SJCRH30 (cell line): Measurements from ENCODE around the gene WDFY4. TPM values are rescaled to one million over a fixed set of nuclear protein-coding genes. Genes with fewer than 3 reads are reported as not detected.

Experiments used
- DNase-seq, 2 experiments: peaks; one replicate each; pipeline ENCODE4 v3.0.0-alpha.2; 2015 to 2020
- H3K27ac ChIP-seq: fragments of 250-450 bp; sonication (Bioruptor Pico); 2 replicates; pipeline ENCODE4 v1.5.1; 2020; ENCODE audit warnings: mild to moderate bottlenecking, moderate library complexity
- H3K27me3 ChIP-seq: fragments of 250-450 bp; sonication (Bioruptor Pico); 2 replicates; pipeline ENCODE4 v1.5.1; 2020; ENCODE audit warnings: mild to moderate bottlenecking, moderate library complexity
- H3K36me3 ChIP-seq: fragments of 250-450 bp; sonication (Bioruptor Pico); 2 replicates; pipeline ENCODE4 v1.5.1; 2020; ENCODE audit warnings: mild to moderate bottlenecking, moderate library complexity
- H3K4me1 ChIP-seq: fragments of 250-450 bp; sonication (Bioruptor Pico); 2 replicates; pipeline ENCODE4 v1.5.1; 2020; ENCODE audit warnings: mild to moderate bottlenecking, moderate library complexity
- H3K4me3 ChIP-seq: fragments of 250-450 bp; sonication (Bioruptor Pico); 2 replicates; pipeline ENCODE4 v1.5.1; 2020; ENCODE audit warnings: mild to moderate bottlenecking, moderate library complexity
- H3K9me3 ChIP-seq: fragments of 250-450 bp; sonication (Bioruptor Pico); replicated peaks from 2 replicates; pipeline ENCODE4 v1.5.1; 2020; ENCODE audit warnings: mild to moderate bottlenecking, moderate library complexity
- total RNA-seq: library from RNA; depleted of rRNA; stranded (reverse); fragments of >200 nt; shearing (Covaris generic); gene quantifications from 2 replicates; pipeline ENCODE4 v1.2.3, GENCODE V29; 2014

The WDFY4 gene
- total RNA-seq, 1 experiment from 2014 or later = not detected

- DNase-seq = no peak
- no peak overlapping the region for H3K27ac ChIP-seq
Observed at GRCh38 chr10:48733329-48733728, 48.7 kb downstream of the WDFY4 start.

GRCh38 chr10:48735836-48736390 is 51.2 kb downstream of the WDFY4 start:
- H3K4me3 ChIP-seq = no peak overlapping the region
- no peaks in the 10 kb centered on the region for H3K9me3 ChIP-seq
- H3K4me1 ChIP-seq = no peaks in the 10 kb centered on the region
- no peaks in the 10 kb centered on the region for H3K27me3 ChIP-seq
- H3K36me3 ChIP-seq = no peaks in the 10 kb centered on the region
- no peak overlapping the region for H3K27ac ChIP-seq
- DNase-seq = no peak

More at GRCh38 chr10:48733329-48733728, 48.7 kb downstream of the WDFY4 start:
- no peaks in the 10 kb centered on the region for H3K9me3 ChIP-seq
- no peak overlapping the region for H3K4me3 ChIP-seq
- H3K36me3 ChIP-seq = no peaks in the 10 kb centered on the region
- H3K4me1 ChIP-seq = no peaks in the 10 kb centered on the region
- H3K27me3 ChIP-seq = no peaks in the 10 kb centered on the region

- H3K4me1 ChIP-seq = no peaks in the 10 kb centered on the region
- no peak for DNase-seq
Observed at GRCh38 chr10:48736596-48736995, 51.9 kb downstream of the WDFY4 start.

GRCh38 chr10:48737886-48738285 is 53.2 kb downstream of the WDFY4 start:
- Histone ChIP-seq H3K9me3 (no peaks in the 10 kb centered on the region), H3K36me3 (no peaks in the 10 kb centered on the region), H3K27me3 (no peaks in the 10 kb centered on the region), H3K27ac (no peak overlapping the region), H3K4me1 (no peaks in the 10 kb centered on the region), H3K4me3 (no peak overlapping the region)
- no peak for DNase-seq

More at GRCh38 chr10:48736596-48736995, 51.9 kb downstream of the WDFY4 start:
- no peak overlapping the region for H3K4me3 ChIP-seq
- H3K9me3 ChIP-seq = no peaks in the 10 kb centered on the region
- no peaks in the 10 kb centered on the region for H3K27me3 ChIP-seq
- H3K27ac ChIP-seq = no peak overlapping the region
- no peaks in the 10 kb centered on the region for H3K36me3 ChIP-seq

- no peak for DNase-seq
- H3K4me1 ChIP-seq = no peaks in the 10 kb centered on the region
- H3K9me3 ChIP-seq = no peaks in the 10 kb centered on the region
- H3K27me3 ChIP-seq = no peaks in the 10 kb centered on the region
- H3K27ac ChIP-seq = no peak overlapping the region
- no peak overlapping the region for H3K4me3 ChIP-seq
- H3K36me3 ChIP-seq = no peaks in the 10 kb centered on the region
Observed at GRCh38 chr10:48739170-48739569, 54.5 kb downstream of the WDFY4 start.

GRCh38 chr10:48740015-48740707 is 55.5 kb downstream of the WDFY4 start:
- H3K4me3 ChIP-seq = no peak overlapping the region
- H3K36me3 ChIP-seq = no peaks in the 10 kb centered on the region
- H3K27ac ChIP-seq = no peak overlapping the region
- no peaks in the 10 kb centered on the region for H3K27me3 ChIP-seq
- no peaks in the 10 kb centered on the region for H3K9me3 ChIP-seq
- DNase-seq = no peak
- H3K4me1 ChIP-seq = no peaks in the 10 kb centered on the region

GRCh38 chr10:48740988-48741387 is 56.3 kb downstream of the WDFY4 start:
- H3K27ac ChIP-seq = no peak overlapping the region
- H3K36me3 ChIP-seq = no peaks in the 10 kb centered on the region
- DNase-seq = no peak
- no peaks in the 10 kb centered on the region for H3K27me3 ChIP-seq
- no peak overlapping the region for H3K4me3 ChIP-seq
- no peaks in the 10 kb centered on the region for H3K9me3 ChIP-seq
- H3K4me1 ChIP-seq = no peaks in the 10 kb centered on the region

GRCh38 chr10:48742891-48743860 is 58.5 kb downstream of the WDFY4 start:
- H3K36me3 ChIP-seq = no peaks in the 10 kb centered on the region
- no peaks in the 10 kb centered on the region for H3K4me1 ChIP-seq
- no peak for DNase-seq
- no peaks in the 10 kb centered on the region for H3K9me3 ChIP-seq
- H3K27ac ChIP-seq = no peak overlapping the region
- H3K4me3 ChIP-seq = no peak overlapping the region
- H3K27me3 ChIP-seq = no peaks in the 10 kb centered on the region

- Histone ChIP-seq H3K27ac (no peak overlapping the region), H3K9me3 (no peaks in the 10 kb centered on the region), H3K36me3 (no peaks in the 10 kb centered on the region), H3K27me3 (no peaks in the 10 kb centered on the region), H3K4me3 (no peak overlapping the region), H3K4me1 (no peaks in the 10 kb centered on the region)
- no peak for DNase-seq
Observed at GRCh38 chr10:48744587-48744986, 59.9 kb downstream of the WDFY4 start.

- H3K27ac ChIP-seq = no peak overlapping the region
- H3K4me1 ChIP-seq = no peaks in the 10 kb centered on the region
- H3K9me3 ChIP-seq = no peaks in the 10 kb centered on the region
- no peaks in the 10 kb centered on the region for H3K27me3 ChIP-seq
- DNase-seq = no peak
- no peak overlapping the region for H3K4me3 ChIP-seq
- H3K36me3 ChIP-seq = no peaks in the 10 kb centered on the region
Observed at GRCh38 chr10:48745662-48746245, 61.1 kb downstream of the WDFY4 start.

GRCh38 chr10:48748573-48748972 is 63.9 kb downstream of the WDFY4 start:
- H3K27ac ChIP-seq = no peak overlapping the region
- no peak for DNase-seq
- no peaks in the 10 kb centered on the region for H3K4me1 ChIP-seq
- no peak overlapping the region for H3K4me3 ChIP-seq
- H3K36me3 ChIP-seq = no peaks in the 10 kb centered on the region
- no peaks in the 10 kb centered on the region for H3K27me3 ChIP-seq
- H3K9me3 ChIP-seq = no peaks in the 10 kb centered on the region

GRCh38 chr10:48749254-48749787 is 64.6 kb downstream of the WDFY4 start:
- Histone ChIP-seq H3K36me3 (no peaks in the 10 kb centered on the region), H3K4me3 (no peak overlapping the region), H3K9me3 (no peaks in the 10 kb centered on the region), H3K27ac (no peak overlapping the region), H3K27me3 (no peaks in the 10 kb centered on the region), H3K4me1 (no peaks in the 10 kb centered on the region)
- DNase-seq = no peak

- no peak for DNase-seq
- H3K4me1 ChIP-seq = no peaks in the 10 kb centered on the region
- no peaks in the 10 kb centered on the region for H3K36me3 ChIP-seq
- no peak overlapping the region for H3K27ac ChIP-seq
- H3K4me3 ChIP-seq = no peak overlapping the region
- no peaks in the 10 kb centered on the region for H3K27me3 ChIP-seq
- H3K9me3 ChIP-seq = no peaks in the 10 kb centered on the region
Observed at GRCh38 chr10:48750019-48750418, 65.3 kb downstream of the WDFY4 start.

GRCh38 chr10:48750991-48751390 is 66.3 kb downstream of the WDFY4 start:
- no peaks in the 10 kb centered on the region for H3K4me1 ChIP-seq
- H3K4me3 ChIP-seq = no peak overlapping the region
- no peak for DNase-seq
- no peaks in the 10 kb centered on the region for H3K27me3 ChIP-seq
- H3K27ac ChIP-seq = no peak overlapping the region
- H3K9me3 ChIP-seq = no peaks in the 10 kb centered on the region
- no peaks in the 10 kb centered on the region for H3K36me3 ChIP-seq
